Breast epithelium (tissue), 4 donors: ENCODE measurements around the gene PDE4D. TPM values are rescaled to one million over a fixed set of nuclear protein-coding genes. Genes with fewer than 3 reads are reported as not detected.

Experiments used
- DNase-seq, 2 donors: peaks; one replicate each; pipeline ENCODE4 v3.0.0-alpha.2; 2019; ENCODE audit warnings: low spot score in 2 of 2
- H3K27ac ChIP-seq, 2 donors: fragments of 200-600 bp; sonication (generic) in 1 of 2; one replicate each; pipeline ENCODE4 v1.5.1; 2016 to 2019; ENCODE audit warnings: mild to moderate bottlenecking in 1 of 2
- H3K27me3 ChIP-seq, 2 donors: fragments of 200-600 bp; sonication (generic) in 1 of 2; one replicate each; pipeline versions ENCODE4 v1.5.1 to v1.6.0; 2017 to 2019; ENCODE audit warnings: control low read depth in 1 of 2, mild to moderate bottlenecking in 1 of 2
- H3K36me3 ChIP-seq: fragments of 200-600 bp; one replicate; pipeline ENCODE4 v1.5.1; 2019
- H3K4me1 ChIP-seq, 2 donors: fragments of 200-600 bp; sonication (generic); one replicate each; pipeline ENCODE4 v1.5.1; 2016 to 2019; ENCODE audit warnings: control low read depth in 1 of 2
- H3K4me3 ChIP-seq, 3 donors: fragments of 200-600 bp; sonication (generic); 1 replicate in 2 of 3; 2 replicates in 1 of 3; pipeline ENCODE4 v1.5.1; 2016 to 2019; ENCODE audit warnings: mild to moderate bottlenecking in 3 of 3, moderate library complexity in 2 of 3
- H3K9me3 ChIP-seq, 2 donors: fragments of 200-600 bp; sonication (generic) in 1 of 2; one replicate each; pipeline ENCODE4 v1.5.1; 2016 to 2019; ENCODE audit warnings: control low read depth in 1 of 2
- CTCF ChIP-seq, 3 donors: fragments of 450-650 bp; IDR thresholded peaks; one replicate each; pipeline ENCODE4 v1.5.1; 2016 to 2017; ENCODE audit warnings: antibody characterized with exemption in 3 of 3, mild to moderate bottlenecking in 3 of 3, moderate library complexity in 3 of 3
- POLR2A ChIP-seq: fragments of 450-650 bp; IDR thresholded peaks from one replicate; pipeline ENCODE4 v1.6.1; 2016; ENCODE audit warnings: antibody characterized with exemption, mild to moderate bottlenecking, moderate library complexity
- POLR2AphosphoS5 ChIP-seq, 3 donors: sonication (generic); formaldehyde crosslinking; IDR thresholded peaks; one replicate each; pipeline ENCODE4 v1.6.1; 2017; ENCODE audit warnings: antibody characterized with exemption in 3 of 3
- intact Hi-C: fragments of 100-400 bp; cut with DNase I; formaldehyde crosslinking; loops from one replicate; pipeline ENCODE4 v1.15.1; 2023; ENCODE audit warnings: low total_unique reads
- total RNA-seq, 3 donors: library from RNA; depleted of rRNA; stranded (reverse); fragments of >200 nt; gene quantifications; one replicate each; pipeline ENCODE4 v1.1.0, GENCODE V29; 2016

The PDE4D gene
- total RNA-seq, 3 donors from 2014 or later, result 14.4 to 37.4 (median 28.2) TPM

GRCh38 chr5:59037041-59037440, 856.5 kb downstream of the PDE4D start:
- intact Hi-C loops, result no loop called here

GRCh38 chr5:59036274-59036961, 857.1 kb downstream of the PDE4D start:
- H3K27ac ChIP-seq, result no peak overlapping the region
- DNase-seq, result no peak
- H3K4me3 ChIP-seq, result no peak overlapping the region
- H3K9me3 ChIP-seq, result no peaks in the 10 kb centered on the region
- TF ChIP-seq POLR2AphosphoS5 (IDR thresholded peaks at IDR 0.05) (peak in 1 of 3 donors; percentile 48), CTCF (IDR thresholded peaks at IDR 0.05) (no peak), POLR2A (no peak)
- peaks cover 0 to 3% of the 10 kb centered on the region in 2 donors for H3K4me1 ChIP-seq
- no peaks in the 10 kb centered on the region for H3K36me3 ChIP-seq
- intact Hi-C loops, result no loop called here
- peaks cover 0 to 9% of the 10 kb centered on the region in 2 donors for H3K27me3 ChIP-seq

More at GRCh38 chr5:59037041-59037440, 856.5 kb downstream of the PDE4D start:
- peak overlapping the region in 2 of 3 donors; percentile 67 to 87 for H3K4me3 ChIP-seq
- H3K36me3 ChIP-seq, result no peaks in the 10 kb centered on the region
- H3K4me1 ChIP-seq, result peaks cover 0 to 3% of the 10 kb centered on the region in 2 donors
- no peak for DNase-seq
- no peak overlapping the region for H3K27ac ChIP-seq
- H3K27me3 ChIP-seq, result peaks cover 0 to 9% of the 10 kb centered on the region in 2 donors
- TF ChIP-seq CTCF (IDR thresholded peaks at IDR 0.05) (no peak), POLR2A (no peak), POLR2AphosphoS5 (IDR thresholded peaks at IDR 0.05) (no peak)
- no peaks in the 10 kb centered on the region for H3K9me3 ChIP-seq

- intact Hi-C loops, result no loop called here
- Histone ChIP-seq H3K27ac (no peak overlapping the region), H3K4me1 (peaks cover 0 to 3% of the 10 kb centered on the region in 2 donors)
Measured at GRCh38 chr5:59035681-59036080, 857.8 kb downstream of the PDE4D start.

GRCh38 chr5:59034498-59035186, 858.9 kb downstream of the PDE4D start:
- intact Hi-C loops, result no loop called here

More at GRCh38 chr5:59035681-59036080, 857.8 kb downstream of the PDE4D start:
- DNase-seq, result no peak
- Histone ChIP-seq H3K36me3 (no peaks in the 10 kb centered on the region), H3K4me3 (no peak overlapping the region), H3K9me3 (no peaks in the 10 kb centered on the region), H3K27me3 (peaks cover 0 to 9% of the 10 kb centered on the region in 2 donors)
- TF ChIP-seq CTCF (IDR thresholded peaks at IDR 0.05) (no peak), POLR2AphosphoS5 (IDR thresholded peaks at IDR 0.05) (no peak), POLR2A (no peak)

More at GRCh38 chr5:59034498-59035186, 858.9 kb downstream of the PDE4D start:
- TF ChIP-seq POLR2AphosphoS5 (IDR thresholded peaks at IDR 0.05), result no peak
- peak in 2 of 3 donors; percentile 16 to 33 for TF ChIP-seq CTCF (IDR thresholded peaks at IDR 0.05)
- no peak overlapping the region for H3K27ac ChIP-seq
- H3K4me3 ChIP-seq, result peak overlapping the region in 1 of 3 donors; percentile 14
- peaks cover 0 to 9% of the 10 kb centered on the region in 2 donors for H3K27me3 ChIP-seq
- no peaks in the 10 kb centered on the region for H3K36me3 ChIP-seq
- peaks cover 0 to 3% of the 10 kb centered on the region in 2 donors for H3K4me1 ChIP-seq
- no peak for DNase-seq
- H3K9me3 ChIP-seq, result no peaks in the 10 kb centered on the region
